Hematopoietic multipotent progenitor cell treated with erythropoietin and hydrocortisone succinate and interleukin-3 and kit ligand, for 6 days (in vitro differentiated cells): ENCODE measurements around the gene TRIM65.
A peak's percentile ranks its signal among the peaks of the same experiment; 100 is the strongest.

Experiments
- DNase-seq: peaks from one replicate; pipeline ENCODE4 v3.0.0-alpha.2; 2015

Gene TRIM65

DNA sequence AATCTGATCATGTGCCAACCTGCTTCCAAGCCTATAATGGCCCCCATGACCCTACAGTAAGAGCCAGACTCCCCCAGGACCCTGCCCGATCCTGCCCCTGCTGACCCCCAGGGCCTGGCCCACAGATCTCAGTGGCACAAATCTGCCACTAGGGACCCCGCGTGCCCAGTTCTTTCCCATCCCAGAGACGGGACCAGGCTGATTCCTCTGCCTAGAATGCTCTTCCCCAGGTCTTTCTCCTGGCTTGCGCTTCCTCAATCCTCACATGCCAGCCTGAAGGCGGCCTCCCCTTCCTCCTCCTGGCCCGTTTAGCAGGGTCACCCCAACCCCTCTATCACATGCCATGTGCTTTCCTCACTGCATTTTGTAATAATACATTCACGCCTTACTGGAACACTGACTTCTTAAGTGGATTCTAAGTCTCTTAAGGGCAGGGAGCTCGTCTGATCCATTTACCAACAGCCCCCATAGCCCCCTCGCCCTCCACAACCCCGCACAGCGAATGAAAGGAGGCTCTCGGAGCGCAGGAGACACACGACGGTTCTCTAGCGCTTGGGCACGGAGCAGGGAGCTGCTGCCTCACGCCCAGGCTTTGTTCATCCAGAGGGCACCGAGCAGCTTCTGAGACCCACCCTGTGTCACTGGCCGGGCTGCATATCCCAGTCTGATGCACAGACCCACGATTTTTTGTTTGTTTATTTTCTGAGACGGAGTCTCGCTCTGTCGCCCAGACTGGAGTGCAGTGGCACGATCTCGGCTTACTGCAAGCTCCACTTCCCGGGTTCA is 1.2 kb downstream of the TRIM65 start:
- peak; percentile 63 for DNase-seq

DNA sequence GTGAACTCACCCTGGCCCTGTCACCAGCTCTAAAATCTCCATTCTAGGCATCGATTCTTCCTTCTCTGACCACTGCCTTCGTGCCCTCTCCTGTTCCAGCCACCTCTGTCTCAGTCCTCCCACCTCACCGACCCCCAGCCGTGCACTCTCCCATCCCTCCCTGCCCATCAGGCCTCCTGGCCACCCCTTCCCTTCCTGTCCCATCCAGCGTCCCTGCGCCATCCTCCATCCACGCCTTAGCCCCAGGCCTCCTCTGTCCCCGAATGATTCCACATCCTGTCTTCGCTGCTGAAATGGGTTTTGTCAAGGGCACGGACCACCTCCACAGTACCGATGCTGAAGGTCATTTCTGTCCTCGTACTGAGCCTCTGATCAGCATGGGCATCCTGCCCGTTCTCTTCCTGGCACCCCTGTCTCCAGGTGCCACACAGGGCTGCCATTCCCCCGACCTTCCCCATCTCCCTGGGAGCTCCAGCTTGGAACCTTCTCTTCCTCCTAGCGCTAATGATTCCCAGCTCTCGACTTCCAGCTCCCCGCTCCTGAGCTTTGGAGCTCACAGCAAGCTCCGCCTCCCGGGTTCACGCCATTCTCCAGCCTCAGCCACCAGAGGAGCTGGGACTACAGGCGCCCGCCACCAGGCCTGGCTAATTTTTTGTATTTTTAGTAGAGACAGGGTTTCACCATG is 2.6 kb downstream of the TRIM65 start:
- DNase-seq = no peak

DNA sequence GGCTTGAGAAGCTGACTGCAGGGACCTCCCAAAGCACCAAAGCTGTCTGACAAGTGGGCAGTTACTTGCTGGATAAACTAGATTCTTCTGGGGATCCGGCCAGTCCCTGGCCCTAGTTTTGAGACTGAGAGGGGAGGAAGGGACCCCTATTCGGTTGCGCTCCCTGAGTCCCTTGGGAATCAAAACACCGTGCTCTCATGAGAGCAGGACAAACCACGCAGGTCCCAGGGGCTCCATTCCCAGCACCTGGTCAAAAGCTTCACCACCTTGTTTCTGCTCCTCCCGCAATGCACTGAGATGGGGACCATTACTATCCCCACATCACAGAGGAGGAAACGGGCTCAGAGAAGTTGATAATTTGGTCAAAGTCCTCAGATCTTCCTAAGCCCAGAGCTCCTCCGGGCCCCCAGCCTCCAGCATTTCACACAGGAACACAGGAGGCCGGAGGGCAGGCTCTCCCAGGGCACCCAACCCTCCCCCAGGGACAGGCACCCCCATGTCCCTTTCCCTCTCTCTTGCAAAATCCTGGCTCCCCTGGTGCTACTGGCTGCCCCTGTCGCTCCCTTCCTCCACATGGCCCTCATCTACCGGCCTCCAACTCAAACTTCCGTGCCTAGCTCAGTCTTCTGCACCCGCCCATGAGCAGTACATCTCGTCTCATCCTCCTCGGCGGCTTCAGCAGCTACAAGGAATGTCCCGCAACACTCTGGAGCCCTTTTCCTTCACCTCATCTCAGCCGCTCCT is 3.3 kb downstream of the TRIM65 start:
- DNase-seq = no peak

DNA sequence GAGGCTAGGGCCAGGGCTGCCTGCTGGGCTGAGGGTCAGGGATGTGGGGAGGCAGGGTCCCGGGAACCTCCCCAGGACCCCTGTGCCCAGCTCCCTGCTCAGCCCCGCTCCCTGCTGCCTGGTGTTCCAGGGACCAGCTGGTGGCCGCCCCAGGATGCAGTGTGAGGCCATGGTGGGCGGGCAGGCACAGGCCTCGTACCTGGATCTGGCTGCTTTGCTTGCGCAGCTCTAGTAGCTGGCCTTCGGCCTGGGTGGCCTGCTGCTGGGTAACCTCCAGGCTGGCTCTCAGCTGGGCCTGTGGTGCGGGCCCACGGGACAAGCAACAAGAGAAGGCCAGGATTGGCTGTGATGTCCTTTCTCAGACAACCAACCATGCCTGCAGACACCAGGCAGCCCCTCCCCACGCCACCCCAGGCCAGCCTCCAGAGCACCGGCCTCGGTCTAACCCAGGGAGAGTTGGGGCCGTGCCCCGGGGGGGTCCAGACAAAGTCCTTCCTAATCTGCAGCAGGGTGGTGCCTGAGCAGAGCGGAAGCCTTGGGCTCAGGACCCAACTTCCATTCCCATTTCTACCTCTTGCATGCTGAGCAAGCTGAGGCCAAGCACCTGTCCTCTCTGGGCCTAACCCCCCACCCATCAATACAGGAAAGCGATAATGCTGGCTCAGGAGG is 4.1 kb downstream of the TRIM65 start:
- no peak for DNase-seq

DNA sequence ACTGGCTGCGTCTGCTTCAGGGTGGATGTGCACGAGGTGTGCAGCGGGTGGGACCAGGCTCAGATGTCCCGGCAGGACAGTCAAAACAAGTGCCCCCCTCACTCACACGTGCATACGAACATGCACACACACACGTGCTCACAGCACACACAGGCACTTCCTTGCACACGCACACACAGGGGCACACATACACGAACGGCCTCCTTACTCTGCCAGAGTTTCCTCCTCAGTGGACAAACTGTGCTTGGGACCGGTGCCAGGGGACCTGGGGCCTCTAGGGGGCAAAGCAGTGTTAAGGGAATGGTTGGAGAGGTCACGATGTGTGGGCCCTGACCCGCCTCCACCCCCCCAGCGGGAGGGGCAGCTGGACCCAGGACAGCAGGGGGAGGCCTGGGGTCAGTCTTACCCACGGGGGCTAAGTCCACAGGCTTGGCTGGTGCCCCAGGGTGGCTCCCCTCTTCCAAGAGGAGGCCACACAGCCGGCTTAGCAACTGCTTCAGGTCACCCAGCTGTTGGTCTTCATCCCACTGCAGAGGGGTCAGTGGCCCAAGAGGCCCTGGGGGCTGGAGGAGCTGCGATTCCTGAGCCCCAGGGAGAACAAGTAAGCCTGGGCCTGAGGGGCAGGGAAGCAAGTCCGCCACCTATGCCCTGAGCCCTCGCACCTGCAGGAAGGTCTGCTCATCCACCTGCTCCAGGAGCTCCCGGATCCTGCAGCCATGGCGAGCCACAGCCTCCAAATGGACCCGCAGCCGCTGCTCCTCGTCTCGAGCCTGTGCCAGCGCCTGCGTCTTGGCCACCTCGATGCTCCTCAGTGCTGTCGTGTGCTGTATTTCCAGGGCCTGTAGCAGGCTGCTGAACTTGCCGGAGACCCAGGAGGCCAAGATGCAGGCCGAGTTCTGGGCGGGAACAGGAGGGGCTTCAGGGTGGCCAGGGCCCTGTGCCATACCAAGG is 4.9 kb downstream of the TRIM65 start:
- no peak for DNase-seq

DNA sequence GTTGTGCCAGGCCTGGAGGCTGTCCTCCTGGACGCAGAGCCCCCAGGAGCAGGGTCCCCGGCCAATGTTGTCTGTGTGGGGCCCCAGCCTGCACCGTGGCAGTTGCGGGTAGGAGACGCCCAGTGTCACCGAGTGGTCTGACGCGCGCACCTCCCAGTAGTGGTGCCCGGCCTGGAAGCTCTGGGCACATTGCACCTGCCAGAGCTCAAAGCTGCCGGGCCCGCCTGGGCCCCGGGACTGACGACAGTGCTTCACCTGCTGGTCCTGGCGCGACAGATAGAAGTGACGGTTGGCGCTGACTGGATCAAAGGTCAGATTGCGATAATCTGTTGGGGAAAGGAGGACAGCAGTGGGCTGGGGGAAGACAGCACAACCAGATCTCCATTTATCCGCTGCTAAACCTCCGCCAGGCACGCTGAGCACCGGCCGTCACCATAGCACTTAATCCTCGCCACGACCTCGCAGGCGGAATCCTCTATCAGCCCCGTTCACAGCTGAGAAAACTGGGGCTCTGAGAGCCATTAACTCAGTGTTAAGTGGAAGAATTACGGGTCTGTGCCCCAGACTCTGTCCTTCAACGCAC is 5.6 kb downstream of the TRIM65 start:
- DNase-seq = no peak

DNA sequence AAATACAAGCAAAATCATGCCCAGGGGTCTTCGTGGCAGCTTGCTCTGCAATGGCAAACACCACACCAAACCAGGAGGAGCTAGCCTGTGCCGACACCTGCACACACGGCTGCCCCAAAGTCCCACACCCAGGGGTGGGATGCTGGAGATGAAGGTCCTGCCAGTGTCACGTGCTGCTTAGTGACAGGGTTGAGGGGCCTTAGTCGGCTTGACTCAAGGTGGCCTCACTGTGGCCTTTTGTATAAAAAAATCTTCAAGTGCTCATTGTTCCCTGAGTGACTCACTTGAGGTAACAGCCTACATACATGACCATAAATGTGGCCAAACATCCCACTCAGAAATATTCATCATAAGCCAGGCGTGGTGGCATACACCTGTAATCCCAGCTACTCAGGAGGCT is 7.3 kb downstream of the TRIM65 start:
- DNase-seq = no peak

DNA sequence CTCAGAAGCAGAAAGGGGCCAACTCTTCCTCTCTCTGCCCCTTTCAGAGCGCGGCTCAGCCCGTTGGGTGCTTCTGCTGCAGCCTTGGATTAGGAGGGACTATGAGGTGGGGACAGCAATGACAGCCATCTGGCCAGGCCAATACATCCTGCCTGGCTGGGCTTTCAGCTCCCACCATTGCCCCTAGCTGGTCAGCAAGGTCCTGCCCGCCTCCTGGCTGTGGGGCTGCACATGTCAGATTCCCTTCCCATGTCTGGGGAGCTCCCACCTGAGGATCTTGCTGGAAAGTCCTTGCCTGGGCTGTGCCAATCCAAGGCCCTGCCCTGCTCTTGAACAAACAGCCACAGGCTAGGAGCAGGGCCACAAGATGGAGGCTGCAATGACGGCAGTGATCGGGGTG is 8.3 kb downstream of the TRIM65 start:
- no peak for DNase-seq

DNA sequence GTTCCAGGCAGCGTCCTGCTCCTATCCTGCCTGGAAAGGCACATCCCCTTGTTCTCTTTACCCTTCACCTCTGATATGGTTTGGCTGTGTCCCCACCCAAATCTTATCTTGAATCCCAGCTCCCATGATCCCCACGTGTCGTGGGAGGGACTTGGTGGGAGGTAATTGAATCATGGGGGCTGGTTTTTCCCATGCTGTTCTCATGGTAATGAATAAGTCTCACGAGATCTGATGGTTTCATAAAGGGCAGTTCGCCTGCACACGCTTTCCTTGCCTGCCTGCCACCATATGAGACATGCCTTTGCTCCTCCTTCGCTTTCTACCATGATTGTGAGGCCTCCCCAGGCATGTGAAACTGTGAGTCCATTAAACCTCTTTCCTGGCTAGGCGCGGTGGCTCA is 10.9 kb downstream of the TRIM65 start:
- DNase-seq = peak; percentile 61

DNA sequence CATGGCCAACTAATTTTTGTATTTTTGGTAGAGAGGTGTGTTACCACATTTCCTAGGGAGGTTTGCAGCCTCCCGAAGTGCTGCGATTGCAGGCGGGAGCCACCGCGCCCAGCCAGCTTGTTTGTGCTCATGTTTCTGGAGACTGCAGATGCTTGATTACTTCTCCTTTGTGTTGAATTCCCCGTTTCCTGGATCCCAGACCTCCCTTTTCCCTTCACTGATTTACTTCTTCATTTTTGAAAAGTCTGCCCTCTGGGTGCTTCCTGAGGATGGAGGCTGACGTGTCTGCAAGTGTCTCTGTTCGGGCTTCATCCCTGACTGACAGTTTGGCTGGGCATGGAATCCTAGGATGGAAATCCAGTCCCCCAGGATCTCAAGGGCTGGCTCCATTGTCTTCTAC is 11.3 kb downstream of the TRIM65 start:
- no peak for DNase-seq

DNA sequence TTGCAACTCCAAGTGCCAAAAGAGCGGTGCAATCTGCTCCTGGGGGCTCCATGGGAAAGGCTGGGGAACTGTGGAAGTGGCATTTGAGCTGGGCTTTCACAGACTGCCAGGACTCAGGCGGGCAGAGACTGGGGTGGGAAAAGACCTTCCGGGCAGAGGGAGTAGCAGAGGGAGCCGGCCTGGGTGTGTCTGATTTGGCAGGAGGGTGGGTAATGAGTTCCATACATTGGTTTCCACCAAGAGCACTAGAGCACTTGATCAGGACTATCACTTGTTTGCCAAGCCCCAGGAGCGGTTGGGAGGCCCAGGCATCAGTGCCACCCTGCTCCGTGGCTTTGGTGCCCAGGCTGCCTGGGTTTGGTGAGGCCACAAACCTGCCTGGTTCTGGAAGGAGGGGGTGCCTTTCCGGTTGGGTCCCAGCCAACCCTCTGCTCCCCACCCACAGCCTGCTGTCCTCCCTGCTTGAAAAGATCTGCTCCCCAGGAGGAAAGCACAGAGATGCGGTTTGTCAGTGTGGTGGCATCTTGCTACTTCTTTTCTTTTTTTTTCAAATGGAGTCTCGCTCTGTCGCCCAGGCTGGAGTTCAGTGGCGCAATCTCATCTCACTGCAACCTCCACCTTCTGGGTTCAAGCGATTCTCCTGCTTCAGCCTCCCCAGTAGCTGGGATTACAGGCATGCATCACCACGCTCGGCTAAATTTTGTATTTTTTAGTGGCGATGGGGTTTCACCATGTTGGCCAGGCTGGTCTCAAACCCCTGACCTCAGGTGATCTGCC is 14.9 kb downstream of the TRIM65 start:
- DNase-seq = no peak

DNA sequence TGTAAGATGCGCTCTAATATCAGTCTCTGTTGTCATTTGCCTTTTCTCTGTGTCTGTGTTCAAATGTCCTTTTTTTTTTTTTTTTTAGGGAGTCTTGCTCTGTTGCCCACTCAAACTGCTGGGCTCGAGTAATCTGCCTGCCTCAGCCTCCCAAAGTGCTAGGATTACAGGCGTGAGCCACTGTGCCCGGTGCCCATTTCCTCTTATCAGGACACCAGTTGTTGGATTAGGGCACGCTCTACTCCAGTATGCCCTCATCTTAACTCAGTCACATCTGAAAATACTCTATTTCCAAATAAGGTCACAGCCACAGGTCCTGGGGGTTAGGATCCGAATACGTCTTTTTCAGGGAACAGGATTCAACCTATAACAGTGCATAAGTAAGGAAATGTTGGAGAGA is 16.5 kb downstream of the TRIM65 start:
- peak; percentile 72 for DNase-seq

DNA sequence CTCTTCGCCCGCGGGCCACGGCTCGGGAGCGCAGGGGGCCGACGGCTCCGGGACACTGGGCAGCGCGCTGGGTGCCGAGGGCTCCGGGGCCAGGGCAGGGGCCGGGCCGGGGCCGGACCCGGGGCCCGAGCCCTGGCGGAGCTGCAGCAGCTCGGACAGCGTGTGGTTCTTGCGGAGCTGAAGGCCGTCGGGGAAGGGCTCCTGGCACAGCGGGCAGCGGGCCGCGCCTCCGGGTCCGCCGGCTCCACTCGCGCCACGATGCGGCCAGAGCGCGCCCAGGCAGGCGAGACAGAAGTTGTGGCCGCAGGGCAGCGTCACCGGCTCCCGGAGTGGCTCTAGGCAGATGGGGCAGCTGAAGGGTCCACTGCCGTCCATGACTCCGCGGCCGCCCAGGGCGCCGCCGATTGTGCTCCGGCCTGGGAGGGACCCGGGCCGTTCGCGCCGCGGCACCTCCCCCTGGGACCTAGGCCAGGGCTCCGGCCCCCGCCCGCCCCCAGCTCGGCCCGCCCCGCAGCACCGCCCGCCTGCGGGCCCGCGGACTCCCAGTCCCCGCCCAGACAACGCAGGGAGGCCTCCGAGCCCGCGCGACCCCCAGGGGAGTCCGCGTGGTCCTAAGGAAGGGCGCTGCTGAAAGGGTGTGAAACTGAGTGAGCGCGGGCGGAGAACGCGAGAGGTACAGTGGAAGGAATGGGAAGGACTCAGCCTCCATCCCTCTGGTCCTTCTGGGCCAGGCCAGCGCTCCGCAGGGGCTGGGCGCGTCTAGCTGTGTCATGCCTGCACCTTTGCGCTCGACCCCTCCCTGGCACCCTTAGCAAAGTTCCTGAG is 18.4 kb downstream of the TRIM65 start, which contains the start of gene TRIM47:
TRIM47 (minus strand) TSS at position 408 of the 825 bp plus-strand sequence; CDS start at position 375, 33 bp downstream.
- peak; percentile 49 for DNase-seq

DNA sequence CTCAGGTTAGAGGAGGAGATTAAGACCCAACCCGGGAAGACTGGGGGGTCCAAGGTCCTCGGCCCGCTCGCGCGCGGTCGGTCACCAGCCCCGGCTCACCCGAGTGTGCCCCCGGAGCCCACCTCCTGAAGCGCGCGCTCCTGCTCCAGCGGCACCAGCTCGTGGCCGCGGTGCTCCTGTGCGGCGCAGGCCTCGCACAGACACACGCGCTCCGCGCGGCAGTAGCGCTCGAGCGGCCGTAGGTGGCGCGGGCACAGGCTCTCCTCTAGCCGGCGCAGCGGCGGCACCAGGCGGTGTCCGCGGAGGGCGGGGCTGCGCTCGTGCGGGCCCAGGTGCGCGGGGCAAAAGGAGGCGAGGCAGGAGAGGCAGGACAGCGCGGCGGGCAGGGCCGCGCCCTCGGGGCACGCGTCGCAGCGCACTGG is 19.0 kb downstream of the TRIM65 start:
- DNase-seq = peak; percentile 82

DNA sequence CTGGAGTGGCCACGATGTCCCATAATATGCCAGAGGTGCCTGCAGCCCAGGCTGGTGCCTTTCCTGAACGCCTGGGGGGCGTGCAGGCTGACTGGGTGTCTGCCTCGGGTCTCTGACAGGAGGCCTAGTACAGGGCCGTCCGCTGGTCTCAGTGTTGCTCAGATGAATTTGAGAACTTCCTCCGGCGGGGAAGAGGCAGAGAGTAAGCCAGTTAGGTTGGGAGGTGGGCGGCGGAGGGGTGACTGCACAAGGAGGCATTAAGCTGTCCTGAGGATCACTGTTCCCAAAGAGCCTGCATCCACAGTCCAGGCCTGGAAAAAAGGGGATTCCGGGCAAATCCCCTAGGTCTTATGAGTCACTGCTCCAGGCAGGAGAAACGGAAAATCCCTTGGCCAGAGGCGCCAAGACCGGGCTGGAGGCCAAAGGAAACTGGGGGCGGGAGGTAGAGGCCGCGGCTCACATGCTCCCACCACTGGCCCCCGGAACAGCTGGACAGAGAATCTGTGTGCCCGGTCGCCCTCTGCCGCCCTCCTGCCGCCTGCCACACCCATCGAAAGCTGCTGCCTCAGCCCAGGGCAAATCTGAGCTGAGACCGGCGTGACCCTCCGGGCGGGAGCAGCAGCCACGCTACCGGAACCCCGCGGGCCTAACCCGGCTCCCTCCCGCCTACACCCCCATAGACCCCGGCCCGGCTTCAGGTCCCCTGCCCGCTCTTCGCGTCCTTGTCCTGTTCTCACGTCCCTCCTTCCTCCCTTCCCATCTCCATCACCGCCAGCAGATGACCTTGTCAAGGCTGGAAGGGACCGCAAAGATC is 19.6 kb downstream of the TRIM65 start:
- no peak for DNase-seq

DNA sequence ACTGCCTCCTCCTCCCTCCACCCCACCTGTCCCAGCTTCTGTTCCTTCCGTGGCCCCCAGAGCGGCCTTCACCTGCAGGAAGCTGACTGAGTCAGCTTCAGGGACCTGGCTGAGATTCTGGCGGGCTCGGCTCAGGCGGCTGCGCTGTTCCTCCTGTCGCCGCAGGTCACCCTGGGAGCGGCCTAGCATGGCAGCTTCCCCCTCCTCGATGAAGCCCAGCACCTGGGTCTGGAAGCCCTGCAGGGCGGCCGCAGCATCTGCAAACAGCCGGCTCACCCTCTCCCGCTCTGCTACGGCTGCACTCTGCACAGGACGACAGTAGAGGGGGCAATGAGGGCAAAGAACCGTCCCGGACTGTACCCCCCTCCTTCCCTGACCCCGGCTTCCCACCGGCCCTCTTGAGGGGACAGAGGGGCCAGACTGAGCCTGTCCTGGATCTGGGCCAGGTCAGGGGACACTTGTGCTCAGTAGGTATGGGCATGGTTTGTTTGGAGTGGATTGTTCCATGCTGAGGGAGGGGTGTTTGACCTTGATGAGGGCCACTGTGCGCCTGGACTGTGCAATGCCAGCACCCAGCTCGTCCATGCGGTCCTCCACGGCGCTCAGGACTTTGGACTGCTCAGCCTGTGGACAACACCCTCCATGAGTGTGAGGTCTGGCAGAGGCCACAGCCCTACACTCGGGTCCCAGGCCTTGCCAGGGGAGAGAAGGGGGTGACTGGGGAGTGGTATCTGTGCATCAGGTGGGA is 20.4 kb downstream of the TRIM65 start:
- DNase-seq = peak; percentile 49

DNA sequence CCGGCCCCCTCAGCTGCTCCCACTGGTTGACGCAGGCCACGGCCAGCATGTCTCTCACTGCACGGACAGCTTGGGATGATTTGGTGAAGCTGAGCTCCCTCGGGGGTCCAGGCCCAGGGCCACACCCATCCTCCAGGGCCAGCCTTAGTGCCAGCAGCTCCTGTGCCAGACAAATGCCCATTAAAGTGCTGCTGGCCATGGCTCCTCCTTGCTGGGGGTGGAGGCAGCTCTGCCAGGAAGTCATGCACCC is 20.9 kb downstream of the TRIM65 start:
- no peak for DNase-seq

DNA sequence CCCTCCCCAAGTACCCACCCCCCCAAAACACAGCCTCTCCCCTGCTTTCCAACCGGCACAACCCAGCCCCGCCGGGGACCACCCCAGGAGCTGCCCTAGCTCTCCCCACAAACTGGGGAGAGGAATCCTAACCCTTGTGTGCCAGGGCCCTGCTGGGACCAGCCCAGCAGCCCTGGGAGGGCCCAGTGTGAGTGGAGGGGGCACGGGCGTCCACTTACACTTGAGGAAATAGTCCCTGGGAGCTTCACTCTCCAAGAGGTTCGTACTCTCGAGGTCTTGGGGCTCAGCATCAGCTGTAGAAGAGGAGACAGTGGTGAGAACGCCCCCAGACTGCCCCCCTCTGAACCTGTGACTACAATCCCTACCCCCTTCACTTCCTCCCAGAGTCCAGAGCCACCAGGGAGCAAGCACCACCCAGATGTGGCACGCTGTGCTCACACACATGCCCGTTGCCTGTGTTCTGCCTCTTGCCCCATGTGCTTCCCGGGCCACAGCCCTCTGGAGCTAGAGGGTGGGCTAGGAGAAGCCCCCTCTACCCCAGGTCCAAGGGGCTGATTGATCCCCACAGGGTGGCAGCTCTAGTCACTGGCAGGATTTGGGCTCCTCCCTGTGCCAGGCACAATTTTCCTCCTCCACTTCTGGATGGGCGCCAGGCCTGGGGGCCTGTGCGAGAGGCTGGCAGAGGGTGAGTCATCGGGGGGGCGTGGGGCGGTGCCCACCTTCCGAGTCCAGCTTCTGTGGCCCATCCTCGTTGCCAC is 21.4 kb downstream of the TRIM65 start:
- no peak for DNase-seq
